CD4-positive, alpha-beta T cell treated with Interleukin-2 at 100 ng/mL for 4 hours (primary cell): ENCODE data around the gene HECA.

Experiments
- DNase-seq: peaks from one replicate; pipeline ENCODE4 v3.0.0-alpha.2; 2020; ENCODE audit warnings: low spot score

Gene HECA

GRCh38 chr6:139161169-139161568, 26.3 kb downstream of the HECA start:
- peak; percentile 89 for DNase-seq

GRCh38 chr6:139161817-139162284, 27.0 kb downstream of the HECA start:
- peak; percentile 82 for DNase-seq

GRCh38 chr6:139164001-139164400, 29.1 kb downstream of the HECA start:
- no peak for DNase-seq

DNA sequence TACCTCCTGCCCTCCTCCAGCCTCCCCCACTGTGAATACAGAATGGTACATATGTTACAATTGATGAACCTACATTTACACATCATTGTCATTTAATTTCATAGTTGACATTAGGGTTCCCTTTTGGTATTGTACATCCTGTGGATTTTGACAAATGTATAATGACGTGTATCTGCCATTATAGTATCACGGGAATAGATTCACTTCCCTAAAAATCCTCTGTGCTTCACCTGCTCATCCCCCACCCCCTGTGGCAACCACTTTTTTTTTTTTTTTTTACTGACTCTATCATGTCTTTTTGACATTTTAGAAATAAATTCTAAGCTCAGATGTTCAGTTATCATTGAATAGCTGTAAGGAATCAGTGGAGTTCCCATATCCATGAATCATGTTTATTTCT, 30.4 kb downstream of the HECA start:
- DNase-seq, result no peak

- DNase-seq, result no peak
Observed at GRCh38 chr6:139166238-139166955, 31.5 kb downstream of the HECA start.

DNA sequence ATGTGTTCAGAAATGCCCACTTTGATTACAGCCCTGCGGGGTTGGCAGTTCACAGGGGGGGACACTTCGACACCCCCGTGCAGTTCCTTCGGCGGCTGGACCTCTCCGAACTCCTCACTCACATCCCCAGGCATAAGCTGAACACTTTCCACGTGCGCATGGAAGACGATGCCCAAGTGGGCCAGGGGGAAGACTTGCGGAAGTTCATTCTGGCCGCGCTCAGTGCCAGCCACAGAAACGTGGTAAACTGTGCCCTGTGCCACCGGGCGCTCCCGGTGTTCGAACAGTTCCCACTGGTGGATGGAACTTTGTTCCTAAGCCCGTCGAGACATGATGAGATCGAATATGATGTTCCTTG, 32.1 kb downstream of the HECA start:
- no peak for DNase-seq

DNA sequence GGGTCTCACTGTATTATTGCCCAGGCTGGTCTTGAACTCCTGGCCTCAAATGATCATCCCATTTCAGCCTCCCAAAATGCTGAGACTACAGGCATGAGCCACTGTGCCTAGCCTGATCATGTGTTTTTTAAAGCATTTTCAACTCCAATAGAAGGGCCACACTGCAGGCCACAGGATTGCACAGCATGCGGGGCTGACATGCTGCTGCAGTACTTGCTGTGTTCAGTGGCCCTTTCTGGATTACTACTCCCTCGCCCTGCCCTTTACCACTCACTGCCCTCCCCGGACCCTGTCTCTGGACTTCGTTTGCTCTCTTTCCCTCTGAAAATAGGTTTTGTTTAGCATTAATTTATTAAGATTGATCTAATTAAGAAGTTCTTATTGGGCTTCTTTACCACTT, 37.3 kb downstream of the HECA start:
- DNase-seq, result no peak

GRCh38 chr6:139172567-139172966, 37.7 kb downstream of the HECA start:
- no peak for DNase-seq

- peak; percentile 74 for DNase-seq
Observed at GRCh38 chr6:139173172-139173571, 38.3 kb downstream of the HECA start.

DNA sequence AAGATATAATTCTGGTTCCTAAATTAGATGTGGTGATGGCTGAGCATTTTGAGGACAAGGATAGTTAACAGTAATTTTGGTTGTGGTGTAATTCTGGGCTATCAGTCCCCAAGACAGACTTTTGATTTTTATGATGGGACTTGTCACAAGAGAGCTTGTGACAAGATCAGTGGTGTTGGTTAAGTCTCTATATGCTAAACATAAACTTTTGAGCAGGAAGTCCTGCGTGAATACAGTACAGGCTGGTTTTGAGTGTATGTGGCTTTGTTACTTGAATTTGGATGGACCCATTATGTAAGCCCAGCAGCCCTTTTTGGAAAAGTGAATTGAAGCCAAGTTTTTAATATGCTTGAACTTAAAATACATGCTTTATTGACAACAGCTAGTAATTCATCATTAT, 38.9 kb downstream of the HECA start:
- no peak for DNase-seq

DNA sequence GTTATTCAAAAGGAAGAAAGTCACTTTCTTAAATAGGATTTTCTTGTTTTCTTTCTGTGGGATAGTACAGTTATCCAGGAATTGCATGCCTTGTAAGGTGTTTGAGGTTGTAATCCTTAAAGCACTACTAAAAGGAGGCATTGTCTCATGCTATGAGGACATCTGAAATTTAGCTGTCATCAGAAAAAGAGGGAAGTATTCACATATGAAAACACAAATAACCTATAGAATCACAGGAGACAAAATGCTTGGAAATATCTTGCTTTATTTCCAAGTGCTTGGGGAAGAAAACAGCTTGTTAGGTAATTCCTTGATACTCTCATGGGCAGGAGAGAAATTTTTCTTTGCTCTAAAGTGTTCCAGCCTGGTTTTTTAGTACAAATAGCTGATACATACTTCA, 40.1 kb downstream of the HECA start:
- DNase-seq, result no peak

DNA sequence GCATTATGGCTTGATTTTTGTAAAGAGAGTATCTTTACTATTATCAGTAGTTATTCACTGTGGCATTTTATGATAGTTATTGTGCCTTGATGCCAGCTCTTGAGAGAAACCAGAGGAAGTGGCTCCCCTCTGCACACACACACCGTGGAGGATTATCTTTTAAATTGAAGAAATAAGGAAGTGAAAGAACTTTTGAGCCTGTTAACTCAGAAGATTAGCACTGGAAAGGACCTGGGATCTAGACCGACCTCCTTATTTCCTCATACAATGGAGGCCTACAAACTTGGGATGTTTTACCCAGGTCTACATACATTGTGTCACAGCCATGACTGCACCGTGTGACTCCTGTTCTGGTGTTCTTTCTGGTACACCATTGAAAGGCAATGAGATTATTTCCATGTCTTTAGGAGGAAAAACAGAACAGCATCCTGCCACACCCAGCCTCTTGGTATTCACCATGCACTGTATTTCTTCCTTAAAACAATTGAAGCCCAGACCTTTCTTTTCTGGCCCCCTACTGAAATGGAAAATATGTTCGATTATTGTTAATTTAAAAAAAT, 40.6 kb downstream of the HECA start:
- no peak for DNase-seq

DNA sequence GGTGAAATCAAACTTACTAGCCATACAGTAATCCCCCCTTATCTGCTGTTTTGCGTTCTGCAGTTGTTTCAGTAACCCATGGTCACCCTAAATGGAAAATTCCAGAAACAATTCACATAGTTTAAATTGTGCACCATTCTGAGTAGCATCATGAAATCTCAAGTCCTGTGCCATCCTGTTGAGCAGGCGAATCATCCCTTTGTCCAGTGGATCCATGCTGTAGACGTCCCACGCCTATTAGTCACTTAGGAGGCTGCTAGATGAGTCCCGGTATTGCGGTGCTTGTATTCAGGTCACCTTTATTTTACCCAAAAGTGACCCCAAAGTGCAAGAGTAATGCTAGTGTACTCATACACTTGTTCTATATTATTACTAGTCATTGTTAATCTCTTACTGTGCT, 46.4 kb downstream of the HECA start:
- DNase-seq, result no peak

GRCh38 chr6:139184047-139184446, 49.2 kb downstream of the HECA start:
- no peak for DNase-seq

GRCh38 chr6:139184459-139184858, 49.6 kb downstream of the HECA start:
- DNase-seq, result no peak

GRCh38 chr6:139186242-139186641, 51.4 kb downstream of the HECA start:
- DNase-seq, result peak; percentile 46

DNA sequence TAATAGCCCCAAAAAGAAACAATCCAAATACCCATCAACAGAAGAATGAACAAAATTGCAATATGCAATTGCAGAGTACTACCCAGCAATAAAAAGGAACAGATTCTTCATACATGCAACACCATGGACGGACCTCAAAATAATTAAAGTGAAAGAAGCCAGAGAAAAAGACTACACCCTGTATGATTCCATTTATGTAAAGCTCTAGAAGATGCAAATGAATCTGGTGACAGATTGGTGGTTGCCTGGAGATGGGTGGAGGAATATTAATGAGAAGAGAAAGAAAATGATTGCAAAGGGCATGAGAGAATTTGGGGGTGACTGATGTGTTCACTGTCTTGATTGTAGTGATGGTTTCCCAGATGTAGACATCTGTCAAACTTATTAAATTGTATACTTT, 51.8 kb downstream of the HECA start:
- no peak for DNase-seq

- no peak for DNase-seq
Observed at GRCh38 chr6:139187489-139187888, 52.6 kb downstream of the HECA start.

DNA sequence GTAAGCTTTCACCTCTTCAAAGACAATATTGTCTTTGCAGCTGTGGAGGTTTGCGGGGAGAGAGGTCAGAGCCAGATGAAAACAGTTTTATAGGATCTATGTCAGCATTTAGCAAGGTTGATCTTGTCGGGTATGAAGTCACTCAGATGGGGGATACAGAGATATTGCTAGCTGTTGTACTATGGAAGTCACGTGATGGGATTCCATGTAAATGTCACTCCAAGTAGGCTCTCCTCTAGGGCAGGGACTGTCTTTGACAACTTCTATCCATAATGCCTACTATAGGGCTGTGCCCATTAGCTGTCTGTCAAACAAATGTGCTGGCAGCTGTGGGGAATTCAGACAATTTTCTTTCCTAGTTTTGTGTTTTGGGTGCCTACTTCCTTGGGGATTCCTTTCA, 54.8 kb downstream of the HECA start:
- no peak for DNase-seq

DNA sequence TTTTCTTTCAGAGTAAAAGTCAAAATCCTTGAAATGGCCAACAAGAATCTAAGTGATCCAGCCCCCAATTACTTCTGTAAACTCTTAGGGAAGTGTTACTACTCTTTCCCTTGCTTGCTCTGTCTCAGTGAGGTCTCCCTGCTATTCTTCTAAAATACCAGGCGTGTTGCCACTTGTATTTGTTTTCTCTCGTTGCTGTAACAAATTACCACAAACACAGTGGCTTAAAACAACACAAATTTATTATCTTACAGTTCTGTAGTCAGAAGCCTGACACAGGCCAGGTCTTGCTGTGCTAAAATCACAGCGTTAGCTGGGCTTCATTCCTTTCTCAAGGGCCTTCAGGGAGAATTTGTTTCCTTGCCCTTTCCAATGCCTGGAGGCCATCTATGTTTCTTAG, 59.9 kb downstream of the HECA start:
- no peak for DNase-seq

DNA sequence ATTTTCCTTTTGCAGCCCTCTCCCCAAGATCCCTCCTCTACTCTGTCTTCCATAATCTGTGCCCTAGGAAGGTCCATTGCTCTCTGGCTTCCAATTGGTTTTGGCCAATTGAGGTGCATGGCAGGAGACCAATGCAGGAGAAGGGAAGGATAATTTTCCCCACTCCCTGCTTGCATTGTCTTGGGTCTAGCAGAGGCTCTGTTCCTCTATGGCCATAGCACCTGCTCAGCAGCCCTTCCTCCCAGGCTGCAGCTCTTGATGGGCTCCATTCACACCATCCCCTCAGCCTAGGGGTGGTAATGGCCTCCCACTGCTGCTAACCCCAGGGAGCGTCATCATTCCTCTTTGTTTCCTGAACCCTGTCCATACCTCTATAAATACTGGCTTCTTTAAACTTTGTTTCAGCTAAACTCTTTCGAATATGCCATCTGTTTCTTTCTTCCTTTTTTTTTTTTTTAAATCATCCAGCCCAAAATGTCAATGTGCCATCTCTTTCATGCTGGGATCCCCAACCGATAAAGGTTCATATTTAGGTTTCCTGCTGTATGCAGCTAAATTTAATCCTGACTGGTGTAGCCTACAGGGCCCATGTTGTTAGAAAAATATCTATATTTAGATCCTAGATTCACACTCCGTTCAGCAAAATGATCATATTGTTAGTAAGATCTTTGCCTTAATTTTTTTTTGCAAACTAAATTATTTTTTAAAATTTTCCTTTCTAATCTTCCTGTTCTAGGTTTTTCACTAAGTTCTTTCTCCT, 63.8 kb downstream of the HECA start:
- DNase-seq, result no peak

DNA sequence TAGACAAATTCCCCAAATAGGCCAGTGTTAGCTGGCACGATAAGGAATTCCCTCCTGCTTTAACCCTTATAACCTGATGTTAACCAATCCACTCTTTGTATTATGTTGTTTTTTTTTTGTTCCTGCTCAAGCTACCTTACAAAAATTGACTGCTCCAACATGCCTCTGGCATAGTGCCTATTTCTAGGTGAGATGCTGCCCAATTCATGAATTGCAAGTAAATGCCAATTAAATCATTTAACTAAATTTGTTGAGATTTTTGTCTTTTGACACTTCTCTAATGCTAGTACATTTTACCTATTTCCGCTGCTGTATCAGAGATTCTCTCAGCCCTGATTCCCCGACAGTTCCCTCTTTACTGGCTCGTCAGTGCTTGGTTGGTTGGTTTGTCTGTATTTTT, 66.5 kb downstream of the HECA start:
- no peak for DNase-seq

DNA sequence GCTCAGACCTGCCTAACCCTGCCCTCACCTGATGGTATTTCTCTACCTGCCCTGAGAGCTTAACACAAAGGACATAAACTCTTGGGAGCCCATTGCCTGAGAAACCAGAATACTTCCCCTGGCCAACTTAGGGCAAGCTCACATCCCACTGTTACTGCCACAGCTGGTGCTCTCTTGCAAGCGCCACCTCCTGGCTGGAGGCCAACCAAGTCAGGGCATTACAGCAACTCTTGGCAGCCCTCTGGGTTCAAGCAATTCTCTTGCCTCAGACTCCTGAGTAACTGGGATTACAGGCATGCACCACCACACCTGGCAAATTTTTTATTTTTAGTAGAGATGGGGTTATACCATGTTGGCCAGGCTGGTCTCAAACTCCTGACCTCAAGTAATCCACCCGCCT, 70.1 kb downstream of the HECA start:
- DNase-seq, result no peak
